ENCODE measurements around the gene EIF4B. TPM values are rescaled to one million over a fixed set of nuclear protein-coding genes. Genes with fewer than 3 reads are reported as not detected.

Gene EIF4B
- total and polyA plus RNA-seq, 12 donors: 77.1 to 800 (median 557) TPM

DNA sequence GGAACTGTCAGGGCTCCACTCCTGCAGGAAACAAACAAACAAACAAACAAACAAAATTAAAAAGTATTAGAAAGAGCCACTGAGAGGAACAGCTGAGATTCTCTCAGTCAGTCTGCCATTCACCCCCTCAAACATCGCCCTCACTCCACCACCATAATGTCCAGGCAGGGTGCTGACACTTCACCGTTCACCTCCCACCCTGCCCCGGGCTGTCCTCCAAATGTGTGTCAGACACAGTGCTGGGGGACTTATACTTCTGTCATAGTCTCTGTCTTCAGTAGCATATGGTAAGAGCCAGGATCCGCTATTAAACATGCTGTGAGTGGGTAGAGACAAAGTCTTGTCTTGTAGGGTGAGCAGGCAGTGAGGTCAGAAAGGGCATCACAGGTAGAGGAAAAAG is 29.1 kb upstream of the EIF4B start:
- Histone ChIP-seq H3K27me3 (no peaks in the 10 kb centered on the region), H3K4me1 (replicated peaks in 1 of 2) (no peaks in the 10 kb centered on the region), H3K9me3 (replicated peaks in 1 of 3) (no peaks in the 10 kb centered on the region), H3K27ac (no peak overlapping the region), H3K4me3 (no peak overlapping the region), H3K36me3 (replicated peaks in 1 of 2) (no peaks in the 10 kb centered on the region)
- TF ChIP-seq CTCF (IDR thresholded peaks at IDR 0.05) (no peak), POLR2A (IDR thresholded peaks at IDR 0.05) (no peak)
- no peak for DNase-seq
- intact Hi-C loops (cut with DNase I): loop anchor here (5.0 to 10.0 kb wide), 2 partner anchors 90 to 602 kb away; no protein-coding TSS in a partner anchor
- 54 to 72% (median 60%) methylated on average over 4 of the region's 4 CpGs for WGBS, 4 donors

DNA sequence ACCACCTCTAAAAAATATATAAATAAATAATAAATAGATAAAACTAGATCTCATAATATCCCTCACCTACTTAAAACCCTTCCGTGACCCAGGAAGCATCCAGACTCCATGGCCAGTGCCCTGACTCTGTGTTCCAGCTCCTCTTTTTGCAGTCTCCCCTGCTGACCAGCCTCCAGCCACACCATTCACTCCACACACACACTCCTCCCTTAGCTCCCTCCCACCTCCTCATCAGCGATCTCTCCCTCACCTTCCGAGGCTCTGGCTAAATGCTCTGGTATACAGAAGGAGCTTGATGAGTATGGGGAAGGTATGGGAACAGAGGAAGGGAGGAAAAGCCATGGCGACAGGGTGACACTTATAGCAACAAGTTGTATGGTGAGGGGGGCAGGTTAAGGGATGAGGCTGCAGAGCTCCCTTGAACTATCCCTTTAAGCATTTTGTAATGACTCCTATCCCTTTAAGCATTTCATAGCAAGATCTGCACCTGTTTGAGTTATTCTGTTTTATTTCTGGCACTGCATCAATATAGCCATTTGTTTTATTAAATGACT is 26.1 kb upstream of the EIF4B start:
- Histone ChIP-seq H3K4me1 (replicated peaks in 1 of 2) (no peaks in the 10 kb centered on the region), H3K36me3 (replicated peaks in 1 of 2) (no peaks in the 10 kb centered on the region), H3K27me3 (no peaks in the 10 kb centered on the region), H3K4me3 (no peak overlapping the region), H3K9me3 (replicated peaks in 1 of 3) (no peaks in the 10 kb centered on the region), H3K27ac (no peak overlapping the region)
- 34 to 36% (median 35%) methylated on average over 4 of the region's 4 CpGs for whole genome bisulfite sequencing, 4 donors
- TF ChIP-seq POLR2A (IDR thresholded peaks at IDR 0.05) (no peak), CTCF (IDR thresholded peaks at IDR 0.05) (no peak)
- intact Hi-C loops (cut with DNase I): loop anchor here in 1 of 2 donors (2.0 to 10.0 kb wide), 3 partner anchors 95 to 835 kb away; no protein-coding TSS in a partner anchor
- no peak for DNase-seq

GRCh38 chr12:52980650-52981423 is 25.4 kb upstream of the EIF4B start:
- intact Hi-C loops (cut with DNase I): loop anchor here in 1 of 2 donors (2.0 to 10.0 kb wide), 3 partner anchors 96 to 836 kb away; no protein-coding TSS in a partner anchor

More at GRCh38 chr12:52980650-52981423, 25.4 kb upstream of the EIF4B start:
- Histone ChIP-seq H3K4me1 (replicated peaks in 1 of 2) (no peaks in the 10 kb centered on the region), H3K36me3 (replicated peaks in 1 of 2) (no peaks in the 10 kb centered on the region), H3K27me3 (no peaks in the 10 kb centered on the region), H3K27ac (no peak overlapping the region), H3K4me3 (no peak overlapping the region), H3K9me3 (replicated peaks in 1 of 3) (no peaks in the 10 kb centered on the region)
- 26 to 31% (median 29%) methylated on average over 12 to 13 of the region's 13 CpGs for WGBS, 4 donors
- TF ChIP-seq CTCF (IDR thresholded peaks at IDR 0.05): peak; percentile 92 to 100 (median 100)
- TF ChIP-seq POLR2A (IDR thresholded peaks at IDR 0.05): no peak
- peak; percentile 91 to 98 (median 94) for DNase-seq

Data from adrenal gland (tissue), 12 donors.